Fibroblast of lung (primary cell): ENCODE results near the gene PAM16. TPM values are rescaled to one million over a fixed set of nuclear protein-coding genes. Genes with fewer than 3 reads are reported as not detected.

Experiments
- DNase-seq, 2 donors: peaks; one replicate each; pipeline versions ENCODE4 v3.0.0 to v3.0.0-alpha.2; 2010; ENCODE audit warnings: low read depth in 2 of 2
- H2AFZ ChIP-seq: 2 replicates; pipeline ENCODE4 v1.5.1; 2012; ENCODE audit warnings: low read length, control low read depth, inconsistent platforms
- H3K27ac ChIP-seq: 2 replicates; pipeline ENCODE4 v1.5.1; 2011; ENCODE audit warnings: low read length, control low read depth; ENCODE audit not compliant: insufficient read depth
- H3K27me3 ChIP-seq: 2 replicates; pipeline ENCODE4 v1.5.1; 2011; ENCODE audit warnings: mild to moderate bottlenecking, low read length; ENCODE audit not compliant: control insufficient read depth, insufficient read depth
- H3K36me3 ChIP-seq: 2 replicates; pipeline ENCODE4 v1.5.1; 2011; ENCODE audit warnings: low read length; ENCODE audit not compliant: control insufficient read depth, insufficient read depth
- H3K4me1 ChIP-seq: 2 replicates; pipeline ENCODE4 v1.5.1; 2011; ENCODE audit warnings: low read length; ENCODE audit not compliant: control insufficient read depth, insufficient read depth; ENCODE audit errors: extremely low read depth
- H3K4me2 ChIP-seq: 2 replicates; pipeline ENCODE4 v1.5.1; 2011; ENCODE audit warnings: low read length, control low read depth; ENCODE audit not compliant: insufficient read depth; ENCODE audit errors: extremely low read depth
- H3K4me3 ChIP-seq, 4 experiments: fragments of 200-600 bp in 1 of 4; sonication (generic) in 1 of 4; replicated peaks in 1 of 4; 2 replicates each; pipeline ENCODE4 v1.5.1; 2011 to 2016; ENCODE audit warnings: low read length in 4 of 4, low read depth in 3 of 4, mild to moderate bottlenecking in 3 of 4, control low read depth in 2 of 4, inconsistent platforms in 1 of 4, mixed read lengths in 1 of 4; ENCODE audit not compliant: insufficient read depth in 1 of 4; ENCODE audit errors: control extremely low read depth in 1 of 4
- H3K79me2 ChIP-seq: 2 replicates; pipeline ENCODE4 v1.5.1; 2012; ENCODE audit warnings: mild to moderate bottlenecking, low read length, inconsistent platforms; ENCODE audit not compliant: control insufficient read depth, insufficient read depth
- H3K9ac ChIP-seq: 2 replicates; pipeline ENCODE4 v1.5.1; 2011; ENCODE audit warnings: mild to moderate bottlenecking, low read length, control low read depth; ENCODE audit not compliant: insufficient read depth
- H3K9me3 ChIP-seq: 2 replicates; pipeline ENCODE4 v1.5.1; 2012; ENCODE audit warnings: low read depth, low read length; ENCODE audit not compliant: control insufficient read depth, insufficient read depth
- H4K20me1 ChIP-seq: 2 replicates; pipeline ENCODE4 v1.5.1; 2011; ENCODE audit warnings: low read length; ENCODE audit not compliant: control insufficient read depth, insufficient read depth; ENCODE audit errors: extremely low read depth
- CTCF ChIP-seq, 2 donors: IDR thresholded peaks in 1 of 2; conservative IDR thresholded peaks in 1 of 2; 1 replicate in 1 of 2; 2 replicates in 1 of 2; pipeline ENCODE4 v1.5.1; 2011 to 2012; ENCODE audit warnings: low read length in 2 of 2, control low read depth in 1 of 2, inconsistent platforms in 1 of 2, low read depth in 1 of 2, mild to moderate bottlenecking in 1 of 2
- EZH2 ChIP-seq: IDR thresholded peaks from 2 replicates; pipeline ENCODE4 v1.5.1; 2012; ENCODE audit warnings: low read length, control low read depth, mild to moderate bottlenecking; ENCODE audit errors: missing control alignments
- polyA plus RNA-seq, 2 donors: library from polyadenylated mRNA; depleted of rRNA in 1 of 2; stranded (reverse) in 1 of 2; unstranded in 1 of 2; fragments of >200 nt; gene quantifications; 2 replicates each; pipeline ENCODE4 v1.2.1, GENCODE V29; 2011 to 2012; ENCODE audit warnings: missing spikeins in 1 of 2
- total RNA-seq: library from RNA; depleted of rRNA; stranded (reverse); fragments of >200 nt; gene quantifications from 2 replicates; pipeline ENCODE4 v1.2.1, GENCODE V29; 2014

The PAM16 gene
- total and polyA plus RNA-seq, 2 donors (not counting 1 experiment from before 2014, with no cell fraction given), result 14.8 to 34.3 TPM

- Histone ChIP-seq H3K79me2 (peaks cover 39% of the 10 kb centered on the region), H3K27ac (no peak overlapping the region), H3K36me3 (peaks cover 2% of the 10 kb centered on the region), H3K27me3 (no peaks in the 10 kb centered on the region), H3K9ac (no peak overlapping the region), H2AFZ (no peak overlapping the region), H3K9me3 (no peaks in the 10 kb centered on the region), H3K4me3 (no peak overlapping the region), H4K20me1 (no peaks in the 10 kb centered on the region), H3K4me1 (peaks cover 4% of the 10 kb centered on the region), H3K4me2 (no peak overlapping the region)
- no peak for DNase-seq
- TF ChIP-seq EZH2, result no peak
- no peak for TF ChIP-seq CTCF (conservative IDR thresholded peaks at IDR 0.05 in 1 of 2, IDR thresholded peaks at IDR 0.05 in 1 of 2; ENCODE audit: low read depth in 1 of 2, low read length in 2 of 2)
Observed at GRCh38 chr16:4349332-4349731, 1.8 kb downstream of the PAM16 start.

DNA sequence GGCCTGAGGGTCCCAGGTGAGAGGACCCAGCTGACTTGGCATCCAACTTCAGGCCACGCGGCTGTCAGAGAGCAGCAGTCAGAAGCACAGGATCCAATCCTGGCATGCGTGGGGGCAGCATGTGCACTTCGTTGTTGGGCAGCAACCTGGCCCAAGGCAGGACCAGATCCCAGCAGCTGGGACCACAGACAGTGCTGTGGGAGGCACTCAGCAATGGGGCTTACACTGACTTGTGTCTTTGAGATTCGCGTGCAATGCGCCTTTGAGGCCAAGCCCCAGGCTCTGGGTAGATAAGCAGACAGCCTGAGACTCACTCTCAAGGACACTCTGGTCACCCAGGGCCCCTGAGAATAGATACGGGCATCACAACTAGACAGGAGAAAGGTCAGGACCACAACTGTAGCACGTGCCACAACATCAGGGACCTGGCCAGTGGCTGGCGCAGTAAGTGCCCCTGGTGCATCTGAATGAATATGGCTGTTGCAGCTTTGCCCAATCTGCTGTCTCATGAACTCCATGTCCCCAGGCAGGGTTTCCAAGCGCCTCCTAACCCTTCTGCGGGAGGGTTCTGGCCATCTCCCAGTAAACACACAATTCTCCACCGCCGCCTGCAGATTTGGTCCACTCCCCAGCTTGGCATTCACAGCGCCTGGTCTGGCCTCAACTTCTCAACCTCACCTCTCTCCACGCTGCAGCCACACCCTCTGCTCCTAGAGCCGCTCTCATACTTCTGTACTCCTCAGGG is 3.2 kb downstream of the PAM16 start:
- Histone ChIP-seq H3K4me3 (no peak overlapping the region), H2AFZ (no peak overlapping the region), H3K27ac (no peak overlapping the region), H3K4me2 (peak overlapping the region; percentile 25), H3K4me1 (peaks cover 4% of the 10 kb centered on the region), H4K20me1 (no peaks in the 10 kb centered on the region), H3K36me3 (peaks cover 2% of the 10 kb centered on the region), H3K9me3 (no peaks in the 10 kb centered on the region), H3K9ac (no peak overlapping the region), H3K27me3 (no peaks in the 10 kb centered on the region), H3K79me2 (peaks cover 50% of the 10 kb centered on the region)
- no peak for DNase-seq
- no peak for TF ChIP-seq EZH2
- TF ChIP-seq CTCF (conservative IDR thresholded peaks at IDR 0.05 in 1 of 2, IDR thresholded peaks at IDR 0.05 in 1 of 2; ENCODE audit: low read depth in 1 of 2, low read length in 2 of 2), result no peak

GRCh38 chr16:4347010-4347409 is 4.1 kb downstream of the PAM16 start:
- TF ChIP-seq CTCF (conservative IDR thresholded peaks at IDR 0.05 in 1 of 2, IDR thresholded peaks at IDR 0.05 in 1 of 2; ENCODE audit: low read depth in 1 of 2, low read length in 2 of 2) (no peak), EZH2 (no peak)
- Histone ChIP-seq H3K9me3 (no peaks in the 10 kb centered on the region), H3K4me1 (peaks cover 4% of the 10 kb centered on the region), H3K9ac (no peak overlapping the region), H3K27ac (no peak overlapping the region), H3K4me3 (no peak overlapping the region), H3K79me2 (peaks cover 52% of the 10 kb centered on the region), H3K4me2 (no peak overlapping the region), H4K20me1 (no peaks in the 10 kb centered on the region), H2AFZ (no peak overlapping the region), H3K27me3 (no peaks in the 10 kb centered on the region), H3K36me3 (peaks cover 2% of the 10 kb centered on the region)
- DNase-seq, result peak in 1 of 2 donors; percentile 48
